ENCODE data around the gene CAMKK1. TPM values are rescaled to one million over a fixed set of nuclear protein-coding genes. Genes with fewer than 3 reads are reported as not detected.
"Not testable (repeated sequence)": the region's sequence is repeated elsewhere in the genome, so short reads cannot be mapped to it uniquely, and the experiment has no call there.

CAMKK1 gene
- total RNA-seq, 6 donors from 2014 or later: 4.9 to 23.0 (median 11.0) TPM

DNA sequence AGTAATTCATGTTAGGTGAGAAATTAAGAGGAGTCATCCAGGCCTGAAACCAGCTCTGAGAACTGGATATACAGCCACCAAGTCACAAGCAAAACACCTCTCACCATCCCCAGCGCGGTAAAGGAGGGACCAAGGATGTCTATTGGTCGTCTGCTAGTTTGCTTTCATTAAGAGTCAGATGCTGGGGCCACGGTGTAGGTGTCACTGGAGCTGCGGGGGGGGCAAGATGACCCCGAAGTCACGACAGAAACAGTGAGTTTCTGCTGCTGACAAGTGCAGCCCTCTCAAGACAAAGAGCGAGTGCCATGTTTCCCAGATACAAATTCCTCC lies 47.6 kb downstream of the CAMKK1 start:
- DNase-seq (no peak), ATAC-seq (ENCODE audit: low FRiP score in 2 of 2) (no peak)
- 1 to 2% methylated on average over 7 to 8 of the region's 8 CpGs for WGBS, 2 donors
- peak overlapping the region; percentile 87 to 98 (median 94) for H3K27ac ChIP-seq
- H3K4me1 ChIP-seq: peaks cover 16 to 20% (median 18%) of the 10 kb centered on the region in 4 donors
- TF ChIP-seq, protein P1, sequence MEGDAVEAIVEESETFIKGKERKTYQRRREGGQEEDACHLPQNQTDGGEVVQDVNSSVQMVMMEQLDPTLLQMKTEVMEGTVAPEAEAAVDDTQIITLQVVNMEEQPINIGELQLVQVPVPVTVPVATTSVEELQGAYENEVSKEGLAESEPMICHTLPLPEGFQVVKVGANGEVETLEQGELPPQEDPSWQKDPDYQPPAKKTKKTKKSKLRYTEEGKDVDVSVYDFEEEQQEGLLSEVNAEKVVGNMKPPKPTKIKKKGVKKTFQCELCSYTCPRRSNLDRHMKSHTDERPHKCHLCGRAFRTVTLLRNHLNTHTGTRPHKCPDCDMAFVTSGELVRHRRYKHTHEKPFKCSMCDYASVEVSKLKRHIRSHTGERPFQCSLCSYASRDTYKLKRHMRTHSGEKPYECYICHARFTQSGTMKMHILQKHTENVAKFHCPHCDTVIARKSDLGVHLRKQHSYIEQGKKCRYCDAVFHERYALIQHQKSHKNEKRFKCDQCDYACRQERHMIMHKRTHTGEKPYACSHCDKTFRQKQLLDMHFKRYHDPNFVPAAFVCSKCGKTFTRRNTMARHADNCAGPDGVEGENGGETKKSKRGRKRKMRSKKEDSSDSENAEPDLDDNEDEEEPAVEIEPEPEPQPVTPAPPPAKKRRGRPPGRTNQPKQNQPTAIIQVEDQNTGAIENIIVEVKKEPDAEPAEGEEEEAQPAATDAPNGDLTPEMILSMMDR (IDR thresholded peaks at IDR 0.05): no peak
- no peak for TF ChIP-seq POLR2AphosphoS5 (IDR thresholded peaks at IDR 0.05)
- TF ChIP-seq EP300 (IDR thresholded peaks at IDR 0.05): no peak
- TF ChIP-seq POLR2A (IDR thresholded peaks at IDR 0.05): no peak
- H3K27me3 ChIP-seq: no peaks in the 10 kb centered on the region
- H3K36me3 ChIP-seq: peaks cover 6 to 38% (median 15%) of the 10 kb centered on the region in 4 donors
- peak overlapping the region; percentile 70 to 96 (median 81) for H3K4me3 ChIP-seq
- no peaks in the 10 kb centered on the region for H3K9me3 ChIP-seq

DNA sequence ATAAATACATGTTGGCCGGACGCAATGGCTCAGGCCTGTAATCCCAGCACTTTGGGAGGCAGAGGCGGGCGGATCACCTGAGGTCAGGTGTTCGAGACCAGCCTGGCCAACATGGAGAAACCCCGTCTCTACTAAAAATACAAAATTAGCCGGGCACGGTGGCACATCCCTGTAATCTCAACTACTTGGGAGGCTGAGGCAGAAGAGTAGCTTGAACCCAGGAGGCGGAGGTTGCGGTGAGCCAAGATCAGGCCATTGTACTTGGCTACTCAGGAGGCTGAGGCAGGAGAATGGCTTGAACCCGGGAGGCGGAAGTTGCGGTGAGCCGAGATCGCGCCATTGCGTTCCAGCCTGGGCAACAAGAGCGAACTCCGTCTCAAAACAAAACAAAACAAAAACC lies 48.3 kb downstream of the CAMKK1 start:
- DNase-seq; H3K9me3 ChIP-seq; H3K27me3 ChIP-seq; ATAC-seq (ENCODE audit: low FRiP score in 2 of 2); H3K27ac ChIP-seq: not testable (repeated sequence)
- Histone ChIP-seq H3K4me1 (peaks cover 16 to 20% (median 18%) of the 10 kb centered on the region in 4 donors), H3K4me3 (peak overlapping the region in 1 of 4 donors; percentile 70), H3K36me3 (peaks cover 6 to 45% (median 19%) of the 10 kb centered on the region in 4 donors)
- 91 to 96% methylated on average over 19 of the region's 19 CpGs for WGBS, 2 donors

DNA sequence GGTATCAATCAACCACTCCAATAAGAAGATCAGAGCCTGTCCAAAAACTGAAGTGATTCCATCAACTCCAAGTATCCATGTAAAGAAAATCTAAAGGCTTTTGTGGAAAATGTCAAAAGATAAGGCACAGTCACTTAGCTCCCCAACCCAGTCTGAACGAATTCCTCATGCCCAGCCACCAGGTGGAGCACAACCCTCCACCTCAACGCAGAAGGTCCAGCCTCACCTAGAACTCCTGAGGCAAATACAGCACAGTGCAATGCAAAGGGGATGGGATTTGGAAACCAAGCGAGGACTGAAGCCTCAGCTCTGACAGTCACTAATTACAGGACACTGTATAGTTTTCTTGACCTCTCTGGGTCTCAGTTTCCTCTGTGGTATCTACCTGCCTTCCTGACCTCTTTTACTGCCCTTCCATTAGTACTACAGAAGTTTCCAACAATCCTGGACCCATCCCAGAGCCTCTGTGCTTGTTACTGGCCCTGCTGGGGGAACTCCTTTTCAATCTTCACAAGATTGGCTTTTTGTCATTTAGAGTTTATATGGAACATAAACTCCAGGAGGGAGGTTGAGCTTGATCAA lies 48.8 kb downstream of the CAMKK1 start:
- Histone ChIP-seq H3K27me3 (no peaks in the 10 kb centered on the region), H3K27ac (no peak overlapping the region), H3K4me1 (peaks cover 16 to 20% (median 18%) of the 10 kb centered on the region in 4 donors), H3K4me3 (no peak overlapping the region), H3K9me3 (no peaks in the 10 kb centered on the region), H3K36me3 (peaks cover 6 to 50% (median 24%) of the 10 kb centered on the region in 4 donors)
- TF ChIP-seq, protein P1 (IDR thresholded peaks at IDR 0.05): peak in 3 of 6 experiments; percentile 26 to 38 (median 32)
- TF ChIP-seq POLR2A (IDR thresholded peaks at IDR 0.05): no peak
- ATAC-seq (ENCODE audit: low FRiP score in 2 of 2) (no peak), DNase-seq (no peak)
- 27 to 41% methylated on average over 3 of the region's 3 CpGs for WGBS, 2 donors

DNA sequence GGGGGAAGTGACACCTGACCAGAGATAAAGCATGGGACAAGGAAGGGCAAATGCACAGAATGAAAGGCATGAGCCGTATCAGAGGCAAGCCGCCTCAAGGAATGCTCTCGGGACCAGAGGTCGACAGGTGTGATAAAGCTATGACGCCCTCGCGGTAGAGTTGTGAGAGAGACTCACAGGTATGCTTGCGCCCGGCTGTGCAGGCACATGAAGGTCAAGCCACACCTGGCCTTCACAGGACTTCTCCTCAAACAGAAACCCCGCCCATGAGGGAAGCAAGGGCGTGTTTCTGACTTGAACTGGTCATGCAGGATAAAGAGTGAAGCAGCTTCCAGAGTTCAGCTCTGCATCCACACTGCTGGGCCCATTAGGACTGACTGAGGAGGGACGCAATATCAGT lies 54.6 kb downstream of the CAMKK1 start:
- no peak overlapping the region for H3K4me3 ChIP-seq
- TF ChIP-seq POLR2AphosphoS5 (IDR thresholded peaks at IDR 0.05): no peak
- no peak for TF ChIP-seq POLR2A (IDR thresholded peaks at IDR 0.05)
- TF ChIP-seq EP300 (IDR thresholded peaks at IDR 0.05): no peak
- TF ChIP-seq, protein P1 (IDR thresholded peaks at IDR 0.05): no peak
- DNase-seq (no peak), ATAC-seq (ENCODE audit: low FRiP score in 2 of 2) (no peak)
- no peaks in the 10 kb centered on the region for H3K9me3 ChIP-seq
- peaks cover 0 to 11% (median 9%) of the 10 kb centered on the region in 4 donors for H3K4me1 ChIP-seq
- no peaks in the 10 kb centered on the region for H3K27me3 ChIP-seq
- 86 to 87% methylated on average over 12 of the region's 12 CpGs for WGBS, 2 donors
- peaks cover 5 to 97% (median 43%) of the 10 kb centered on the region in 4 donors for H3K36me3 ChIP-seq
- H3K27ac ChIP-seq: no peak overlapping the region

DNA sequence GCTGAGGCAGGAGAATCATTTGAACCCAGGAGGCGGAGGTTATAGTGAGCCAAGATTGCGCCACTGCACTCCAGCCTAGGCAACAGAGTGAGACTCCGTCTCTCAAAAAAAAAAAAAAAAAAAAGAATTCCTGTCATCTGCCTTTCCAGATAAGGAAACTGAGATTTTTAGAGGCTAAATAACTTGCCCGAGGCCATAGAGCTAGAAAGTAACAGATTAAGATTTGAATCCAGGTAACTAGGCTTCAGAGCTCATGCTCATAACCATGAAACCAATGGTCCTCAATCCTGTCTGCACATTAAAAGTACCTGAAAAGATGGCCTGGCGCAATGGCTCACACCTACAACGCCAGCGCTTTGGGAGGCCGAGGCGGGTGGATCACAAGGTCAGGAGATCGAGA lies 56.3 kb downstream of the CAMKK1 start:
- H3K9me3 ChIP-seq: no peaks in the 10 kb centered on the region
- H3K36me3 ChIP-seq: peaks cover 3 to 85% (median 36%) of the 10 kb centered on the region in 4 donors
- no peak overlapping the region for H3K4me3 ChIP-seq
- H3K27me3 ChIP-seq: no peaks in the 10 kb centered on the region
- no peak for TF ChIP-seq POLR2AphosphoS5 (IDR thresholded peaks at IDR 0.05)
- TF ChIP-seq EP300 (IDR thresholded peaks at IDR 0.05): no peak
- TF ChIP-seq, protein P1 (IDR thresholded peaks at IDR 0.05): no peak
- no peak for TF ChIP-seq POLR2A (IDR thresholded peaks at IDR 0.05)
- peaks cover 0 to 11% (median 9%) of the 10 kb centered on the region in 4 donors for H3K4me1 ChIP-seq
- DNase-seq (no peak), ATAC-seq (ENCODE audit: low FRiP score in 2 of 2) (no peak)
- 83 to 93% methylated on average over 10 of the region's 10 CpGs for WGBS, 2 donors
- H3K27ac ChIP-seq: no peak overlapping the region
